Measurements from ENCODE around the gene LCN2. TPM values are rescaled to one million over a fixed set of nuclear protein-coding genes. Genes with fewer than 3 reads are reported as not detected.

LCN2 gene
- total and polyA plus RNA-seq, 12 donors = 0.34 to 2.7 (median 0.62) TPM; not detected in 5

DNA sequence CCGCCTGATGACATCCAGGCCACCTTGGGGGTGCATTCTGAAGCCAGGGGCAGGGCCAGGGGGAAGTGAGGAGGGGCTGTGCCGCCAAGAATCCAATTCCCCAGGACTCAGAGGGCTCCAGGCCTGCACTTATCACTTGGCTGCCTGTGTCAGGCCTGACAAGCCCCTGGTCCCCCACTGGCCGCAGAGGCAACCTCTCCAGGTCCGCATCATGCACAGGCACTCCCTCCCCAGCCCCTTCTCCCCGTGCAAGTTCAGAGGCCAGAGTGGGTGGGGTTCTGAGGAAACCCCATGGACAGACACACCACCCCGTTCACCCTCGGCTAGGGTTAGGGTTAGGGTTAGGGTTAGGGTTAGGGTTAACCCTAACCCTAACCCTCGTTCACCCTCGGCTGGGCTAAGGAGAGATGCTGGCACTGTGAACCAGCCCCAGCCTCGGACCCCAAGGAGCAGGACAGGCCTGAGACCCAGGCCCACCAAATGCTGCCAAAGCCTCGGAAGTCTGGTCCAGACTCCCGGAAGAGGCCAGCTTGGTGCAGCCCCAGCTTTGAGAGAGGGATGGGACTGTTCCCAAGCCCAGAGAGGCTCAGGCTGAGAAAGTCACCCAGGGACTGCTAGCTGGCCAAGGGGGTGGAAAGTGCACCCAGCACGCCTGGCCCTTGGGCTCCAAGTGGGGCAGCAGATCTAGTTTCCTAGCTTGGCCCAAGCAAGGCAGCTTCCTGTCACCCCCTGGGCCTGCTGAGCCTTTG, 4.9 kb downstream of the LCN2 start:
- H3K36me3 ChIP-seq = no peaks in the 10 kb centered on the region

DNA sequence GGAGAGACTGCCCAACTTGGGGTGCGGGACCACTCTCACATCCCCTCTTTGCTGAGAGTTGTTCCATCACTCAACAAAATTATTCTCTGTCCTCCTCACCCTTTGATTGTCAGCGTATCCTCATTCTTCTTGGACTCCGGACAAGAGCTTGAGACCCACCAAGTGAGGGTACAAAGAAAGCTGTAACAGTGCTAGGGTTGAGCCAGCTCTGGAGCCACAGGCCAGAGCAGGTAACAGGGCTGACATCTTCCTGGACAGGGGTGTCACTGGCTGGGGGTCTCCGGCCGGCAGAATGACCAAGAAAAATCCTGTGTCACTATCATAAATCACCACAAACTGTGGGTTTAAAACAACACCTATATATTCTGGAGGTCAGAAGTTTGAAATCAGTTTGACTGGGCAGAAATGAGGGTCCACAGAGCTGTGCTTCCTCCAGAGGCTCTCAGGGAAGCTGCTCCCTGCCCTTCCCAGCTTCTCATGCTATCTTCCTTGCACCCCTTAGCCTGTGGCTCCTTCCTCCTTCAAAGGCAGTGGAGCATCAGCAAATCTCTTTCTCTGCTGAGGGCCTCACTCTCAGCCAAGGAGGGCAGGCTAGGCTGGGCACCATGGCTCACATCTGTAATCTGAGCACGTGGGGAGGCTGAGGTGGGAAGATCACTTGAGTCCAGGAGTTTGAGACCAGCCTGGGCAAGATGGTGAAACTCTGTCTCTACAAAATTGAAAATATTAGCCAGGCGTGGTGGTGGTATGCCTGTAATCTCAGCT, 6.7 kb downstream of the LCN2 start:
- no peaks in the 10 kb centered on the region for H3K36me3 ChIP-seq
- ATAC-seq (no peak), DNase-seq (peak in 1 of 2 donors; percentile 1)
- no peak for TF ChIP-seq CTCF (IDR thresholded peaks at IDR 0.05)
- H3K4me3 ChIP-seq = no peak overlapping the region
- WGBS, 2 donors = 87% methylated on average over 7 of the region's 7 CpGs
- intact Hi-C loops (cut with DNase I) = no loop called here
- H3K9me3 ChIP-seq = no peaks in the 10 kb centered on the region
- H3K4me1 ChIP-seq = peaks cover 0 to 13% (median 10%) of the 10 kb centered on the region in 9 donors
- no peak overlapping the region for H3K27ac ChIP-seq
- no peaks in the 10 kb centered on the region for H3K27me3 ChIP-seq

More for the DNA sequence above, 4.9 kb downstream of the LCN2 start:
- Histone ChIP-seq H3K9me3 (no peaks in the 10 kb centered on the region), H3K27ac (no peak overlapping the region), H3K27me3 (no peaks in the 10 kb centered on the region), H3K4me1 (peaks cover 0 to 17% (median 8%) of the 10 kb centered on the region in 9 donors), H3K4me3 (no peak overlapping the region)
- DNase-seq = peak in 1 of 2 donors; percentile 5
- intact Hi-C loops (cut with DNase I) = no loop called here
- 81 to 84% methylated on average over 13 of the region's 13 CpGs for WGBS, 2 donors
- no peak for TF ChIP-seq CTCF (IDR thresholded peaks at IDR 0.05)
- ATAC-seq = no peak

DNA sequence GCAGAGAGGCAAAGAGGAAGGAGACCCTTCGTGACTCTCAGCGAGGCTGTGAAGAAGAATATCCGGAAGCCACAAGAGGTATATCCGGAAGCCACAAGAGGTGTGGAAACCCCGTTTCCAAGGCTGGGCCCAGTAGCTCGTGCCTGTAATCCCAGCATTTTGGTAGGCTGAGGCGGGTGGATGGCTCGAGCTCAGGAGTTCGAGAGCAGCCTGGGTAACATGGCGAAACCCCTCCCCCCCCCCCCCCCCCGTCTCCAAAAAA, 10.2 kb downstream of the LCN2 start:
- Histone ChIP-seq H3K27ac (peak overlapping the region in 9 of 10 donors; percentile 59 to 89 (median 72)), H3K27me3 (no peaks in the 10 kb centered on the region), H3K4me1 (peaks cover 0 to 25% (median 13%) of the 10 kb centered on the region in 9 donors), H3K4me3 (peak overlapping the region in 9 of 10 donors; percentile 66 to 97 (median 81)), H3K9me3 (no peaks in the 10 kb centered on the region), H3K36me3 (peaks cover 0 to 24% (median 5%) of the 10 kb centered on the region in 9 donors)
- TF ChIP-seq CTCF (IDR thresholded peaks at IDR 0.05) = no peak
- 36 to 38% methylated on average over 11 of the region's 11 CpGs for WGBS, 2 donors
- intact Hi-C loops (cut with DNase I) = no loop called here
- no peak for DNase-seq
- ATAC-seq = peak in 3 of 8 donors; percentile 0 to 1 (median 1)

DNA sequence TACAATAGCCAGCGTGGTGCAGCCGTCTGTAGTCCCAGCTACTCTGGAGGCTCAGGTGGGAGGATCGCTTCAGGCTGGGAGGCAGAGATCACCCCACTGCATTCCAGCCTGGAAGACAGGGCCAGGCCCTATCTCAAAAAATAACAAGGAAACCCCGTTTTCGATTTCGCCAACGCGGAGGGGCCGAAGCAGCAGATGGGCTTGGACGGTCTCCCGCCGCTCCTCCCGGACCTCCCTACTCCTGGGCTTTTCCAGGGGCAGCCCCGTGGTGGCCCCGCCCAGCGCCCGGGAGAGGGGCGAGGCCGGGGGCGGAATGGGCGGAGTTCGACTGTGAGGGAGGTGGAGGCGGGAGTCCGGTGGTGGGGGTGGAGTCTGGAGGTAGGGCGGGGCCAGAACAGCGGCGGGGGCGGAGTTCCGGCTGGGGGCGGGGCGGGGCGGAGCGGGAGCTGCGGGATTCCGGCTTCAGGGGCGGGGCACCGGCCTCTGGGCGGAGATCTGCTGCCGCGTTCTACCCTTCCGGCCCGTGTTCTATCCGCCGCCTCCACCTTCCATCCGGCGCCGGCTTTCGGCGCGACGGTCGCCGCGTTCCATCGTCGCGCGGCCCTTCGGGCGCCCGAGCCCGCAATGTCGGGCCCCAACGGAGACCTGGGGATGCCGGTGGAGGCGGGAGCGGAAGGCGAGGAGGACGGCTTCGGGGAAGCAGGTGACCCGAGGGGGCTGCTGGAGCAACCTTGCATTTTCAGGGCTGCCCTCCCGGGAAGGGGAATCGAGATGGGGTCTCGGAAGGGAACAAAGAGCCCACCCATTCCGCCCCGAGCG, 10.7 kb downstream of the LCN2 start, which contains the start of gene BBLN:
Gene BBLN, plus strand, starts transcription at position 482 of the 819 bp plus-strand sequence. Its CDS starts 143 bp downstream, at position 625.
- WGBS, 2 donors = 0 to 1% methylated on average over 72 to 77 of the region's 77 CpGs
- peak; percentile 93 to 98 (median 96) for ATAC-seq

More for the DNA sequence above, 10.7 kb downstream of the LCN2 start, which contains the start of gene BBLN:
- no peaks in the 10 kb centered on the region for H3K9me3 ChIP-seq
- DNase-seq = peak; percentile 96 to 97
- H3K4me3 ChIP-seq = peak within 1 kb of the TSS; percentile 66 to 97 (median 82)
- H3K4me1 ChIP-seq = peaks cover 0 to 27% (median 13%) of the 10 kb centered on the region in 9 donors
- no peak for TF ChIP-seq CTCF (IDR thresholded peaks at IDR 0.05)
- no peaks in the 10 kb centered on the region for H3K27me3 ChIP-seq
- intact Hi-C loops (cut with DNase I) = no loop called here
- peaks cover 0 to 29% (median 9%) of the 10 kb centered on the region in 9 donors for H3K36me3 ChIP-seq
- peak within 1 kb of the TSS in 9 of 10 donors; percentile 59 to 89 (median 78) for H3K27ac ChIP-seq

Measured in heart right ventricle (tissue), 16 donors.